Uterus (tissue), 4 donors: Measurements from ENCODE around the gene TMEM94. TPM values are rescaled to one million over a fixed set of nuclear protein-coding genes. Genes with fewer than 3 reads are reported as not detected.

Experiments used
- DNase-seq, 2 donors: peaks; one replicate each; pipeline ENCODE4 v3.0.0-alpha.2; 2019 to 2020
- H3K27ac ChIP-seq, 2 donors: fragments of 200-600 bp; sonication (generic); 1 replicate in 1 of 2; 2 replicates in 1 of 2; pipeline ENCODE4 v1.5.1; 2016 to 2018
- H3K27me3 ChIP-seq, 2 donors: fragments of 200-600 bp; sonication (generic); one replicate each; pipeline ENCODE4 v1.5.1; 2018 to 2019; ENCODE audit warnings: control low read depth in 1 of 2
- H3K36me3 ChIP-seq, 2 donors: fragments of 200-600 bp; sonication (generic); one replicate each; pipeline ENCODE4 v1.5.1; 2019; ENCODE audit warnings: control low read depth in 1 of 2
- H3K4me1 ChIP-seq, 2 donors: fragments of 200-600 bp; sonication (generic); one replicate each; pipeline ENCODE4 v1.5.1; 2018 to 2019; ENCODE audit warnings: control low read depth in 1 of 2
- H3K4me3 ChIP-seq, 2 donors: fragments of 200-600 bp; sonication (generic); 1 replicate in 1 of 2; 2 replicates in 1 of 2; pipeline ENCODE4 v1.5.1; 2018 to 2019; ENCODE audit warnings: mild to moderate bottlenecking in 1 of 2
- H3K9me3 ChIP-seq, 2 donors: fragments of 200-600 bp; sonication (generic); one replicate each; pipeline ENCODE4 v1.5.1; 2019; ENCODE audit warnings: control low read depth in 1 of 2
- CTCF ChIP-seq, 4 experiments: fragments of 200-600 bp in 2 of 4; fragments of 450-650 bp in 2 of 4; sonication (generic) in 2 of 4; IDR thresholded peaks; one replicate each; pipeline ENCODE4 v1.5.1; 2016 to 2019; ENCODE audit warnings: antibody characterized with exemption in 4 of 4, mild to moderate bottlenecking in 2 of 4, moderate library complexity in 1 of 4
- POLR2A ChIP-seq, 2 donors: fragments of 450-650 bp; IDR thresholded peaks; one replicate each; pipeline ENCODE4 v1.6.1; 2016; ENCODE audit warnings: antibody characterized with exemption in 2 of 2, mild to moderate bottlenecking in 1 of 2, moderate library complexity in 1 of 2
- intact Hi-C: fragments of 100-400 bp; cut with DNase I; formaldehyde crosslinking; loops from one replicate; pipeline ENCODE4 v1.15.1; 2023; ENCODE audit warnings: low total_unique reads
- total RNA-seq, 4 donors: library from RNA; depleted of rRNA in 3 of 4; stranded (reverse); fragments of >200 nt in 3 of 4; gene quantifications; one replicate each; pipeline versions ENCODE4 v1.1.0 to v1.2.4, GENCODE V29; 2014 to 2023
- donor health status: DM: yes; HTN: yes; CAD: no.

Gene TMEM94
- total RNA-seq, 4 donors from 2014 or later = 3.8 to 91.2 (median 26.0) TPM

DNA sequence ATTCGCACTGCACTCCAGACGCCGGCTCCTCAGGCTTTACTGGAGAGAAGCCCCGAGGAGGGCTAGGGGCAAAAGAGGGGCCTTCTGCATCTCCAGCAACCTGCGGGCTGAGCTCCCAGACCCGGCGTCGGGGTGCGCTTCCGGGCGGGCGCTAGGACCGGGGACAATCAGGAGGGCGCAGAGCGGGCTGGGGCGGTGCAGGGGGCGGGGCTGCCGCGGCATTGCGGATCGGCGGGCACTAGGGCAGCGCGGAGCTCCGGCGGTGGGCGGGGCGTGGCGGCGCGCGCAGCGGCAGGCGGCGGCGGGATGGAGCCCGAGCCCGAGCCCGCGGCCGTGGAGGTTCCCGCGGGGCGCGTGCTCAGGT lies 59.8 kb downstream of the TMEM94 start, which contains the start of gene TSEN54:
Gene TSEN54, plus strand, starts transcription at position 274 of the 364 bp plus-strand sequence. Its CDS starts 33 bp downstream, at position 307.
- Histone ChIP-seq H3K36me3 (no peaks in the 10 kb centered on the region), H3K4me1 (peaks cover 7 to 22% of the 10 kb centered on the region in 2 donors), H3K9me3 (no peaks in the 10 kb centered on the region), H3K4me3 (peak within 1 kb of the TSS; percentile 66 to 85), H3K27me3 (no peaks in the 10 kb centered on the region), H3K27ac (peak within 1 kb of the TSS; percentile 91 to 93)
- intact Hi-C loops = loop anchor here (5.0 kb wide), 2 partner anchors 89 to 229 kb away; partner anchors contain the start of gene SLC25A19
- peak; percentile 92 to 94 for DNase-seq
- peak in 1 of 4 experiments; percentile 48 for TF ChIP-seq CTCF (IDR thresholded peaks at IDR 0.05)
- peak; percentile 27 to 57 for TF ChIP-seq POLR2A (IDR thresholded peaks at IDR 0.05)

DNA sequence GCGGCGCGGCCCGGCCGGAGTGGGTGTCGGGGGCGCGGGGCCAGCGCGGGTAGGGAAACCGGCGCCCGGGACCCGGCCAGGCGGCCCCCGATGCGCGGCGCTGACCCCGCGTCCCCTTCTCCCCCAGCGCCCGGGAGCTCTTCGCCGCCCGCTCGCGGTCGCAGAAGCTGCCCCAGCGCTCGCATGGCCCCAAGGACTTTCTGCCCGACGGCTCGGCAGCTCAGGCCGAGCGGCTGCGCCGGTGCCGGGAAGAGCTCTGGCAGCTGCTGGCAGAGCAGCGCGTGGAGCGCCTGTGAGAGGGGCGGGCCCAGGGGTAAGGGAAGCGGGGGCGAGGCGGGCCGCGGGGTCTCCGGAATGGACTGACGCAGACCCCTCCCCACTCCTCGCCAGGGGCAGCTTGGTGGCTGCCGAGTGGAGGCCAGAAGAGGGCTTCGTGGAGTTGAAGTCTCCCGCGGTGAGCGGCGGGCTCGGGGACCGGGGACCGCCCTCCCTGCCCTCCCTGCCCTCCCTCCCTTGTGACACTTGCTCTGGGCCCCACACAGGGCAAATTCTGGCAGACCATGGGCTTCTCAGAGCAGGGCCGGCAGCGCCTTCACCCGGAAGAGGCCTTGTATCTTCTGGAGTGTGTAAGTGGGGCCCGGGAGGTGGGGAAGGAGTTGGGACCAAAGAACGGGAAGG lies 60.3 kb downstream of the TMEM94 start:
- Histone ChIP-seq H3K27ac (peak overlapping the region; percentile 70 to 91), H3K4me1 (peaks cover 7 to 20% of the 10 kb centered on the region in 2 donors), H3K4me3 (peak overlapping the region; percentile 66 to 85), H3K9me3 (no peaks in the 10 kb centered on the region), H3K36me3 (no peaks in the 10 kb centered on the region), H3K27me3 (no peaks in the 10 kb centered on the region)
- intact Hi-C loops = loop anchor here (5.0 kb wide), 2 partner anchors 89 to 229 kb away; partner anchors contain the start of gene SLC25A19
- TF ChIP-seq CTCF (IDR thresholded peaks at IDR 0.05) (no peak), POLR2A (IDR thresholded peaks at IDR 0.05) (no peak)
- DNase-seq = peak; percentile 36 to 46

GRCh38 chr17:75517297-75517865 lies 60.9 kb downstream of the TMEM94 start:
- Histone ChIP-seq H3K4me1 (peaks cover 7 to 14% of the 10 kb centered on the region in 2 donors), H3K4me3 (peak overlapping the region; percentile 66 to 85), H3K9me3 (no peaks in the 10 kb centered on the region), H3K36me3 (no peaks in the 10 kb centered on the region), H3K27me3 (no peaks in the 10 kb centered on the region), H3K27ac (peak overlapping the region in 1 of 2 donors; percentile 70)
- intact Hi-C loops = loop anchor here (5.0 kb wide), 2 partner anchors 90 to 230 kb away; partner anchors contain the start of gene SLC25A19
- DNase-seq = peak in 1 of 2 donors; percentile 15
- TF ChIP-seq CTCF (IDR thresholded peaks at IDR 0.05) (no peak), POLR2A (IDR thresholded peaks at IDR 0.05) (no peak)

- Histone ChIP-seq H3K4me3 (no peak overlapping the region), H3K9me3 (no peaks in the 10 kb centered on the region), H3K4me1 (peaks cover 7 to 11% of the 10 kb centered on the region in 2 donors), H3K36me3 (no peaks in the 10 kb centered on the region), H3K27ac (no peak overlapping the region), H3K27me3 (no peaks in the 10 kb centered on the region)
- intact Hi-C loops = loop anchor here (5.0 kb wide), 2 partner anchors 91 to 231 kb away; partner anchors contain the start of gene SLC25A19
- DNase-seq = no peak
- no peak for TF ChIP-seq CTCF (IDR thresholded peaks at IDR 0.05)
- no peak for TF ChIP-seq POLR2A (IDR thresholded peaks at IDR 0.05)
Measured at GRCh38 chr17:75518201-75518600, 61.8 kb downstream of the TMEM94 start.
